Measurements from ENCODE around the gene OLR1.
A peak's percentile ranks its signal among the peaks of the same experiment; 100 is the strongest.

Gene OLR1

GRCh38 chr12:10153271-10154144 lies 18.4 kb downstream of the OLR1 start:
- peak; percentile 61 for DNase-seq (ENCODE audit: low read depth)

GRCh38 chr12:10151621-10152020 lies 20.3 kb downstream of the OLR1 start:
- no peak for DNase-seq (ENCODE audit: low read depth)

GRCh38 chr12:10147714-10148403 lies 24.1 kb downstream of the OLR1 start:
- DNase-seq (ENCODE audit: low read depth) = no peak

GRCh38 chr12:10142976-10143589 lies 28.8 kb downstream of the OLR1 start:
- no peak for DNase-seq (ENCODE audit: low read depth)

GRCh38 chr12:10140001-10140400 lies 31.9 kb downstream of the OLR1 start:
- peak; percentile 44 for DNase-seq (ENCODE audit: low read depth)

- DNase-seq (ENCODE audit: low read depth) = no peak
Observed at GRCh38 chr12:10136637-10137205, 35.2 kb downstream of the OLR1 start.

- DNase-seq (ENCODE audit: low read depth) = no peak
Observed at GRCh38 chr12:10135126-10135525, 36.8 kb downstream of the OLR1 start.

- no peak for DNase-seq (ENCODE audit: low read depth)
Observed at GRCh38 chr12:10132850-10133370, 39.0 kb downstream of the OLR1 start.

- no peak for DNase-seq (ENCODE audit: low read depth)
Observed at GRCh38 chr12:10131111-10131690, 40.7 kb downstream of the OLR1 start.

GRCh38 chr12:10130042-10130441 lies 41.9 kb downstream of the OLR1 start, which contains the start of gene CLEC7A:
CLEC7A (minus strand) TSS chr12:10130199; CDS start chr12:10130082, 117 bp downstream.
- no peak for DNase-seq (ENCODE audit: low read depth)

- DNase-seq (ENCODE audit: low read depth) = no peak
Observed at GRCh38 chr12:10128687-10129086, 43.2 kb downstream of the OLR1 start.

GRCh38 chr12:10126413-10126812 lies 45.5 kb downstream of the OLR1 start:
- DNase-seq (ENCODE audit: low read depth) = no peak

- DNase-seq (ENCODE audit: low read depth) = no peak
Observed at GRCh38 chr12:10122689-10123088, 49.2 kb downstream of the OLR1 start.

- DNase-seq (ENCODE audit: low read depth) = no peak
Observed at GRCh38 chr12:10121278-10121677, 50.7 kb downstream of the OLR1 start.

GRCh38 chr12:10119066-10119465 lies 52.9 kb downstream of the OLR1 start:
- DNase-seq (ENCODE audit: low read depth) = no peak

GRCh38 chr12:10115890-10116289 lies 56.0 kb downstream of the OLR1 start:
- no peak for DNase-seq (ENCODE audit: low read depth)

GRCh38 chr12:10115311-10115710 lies 56.6 kb downstream of the OLR1 start:
- DNase-seq (ENCODE audit: low read depth) = no peak

GRCh38 chr12:10113920-10114319 lies 58.0 kb downstream of the OLR1 start:
- DNase-seq (ENCODE audit: low read depth) = no peak

GRCh38 chr12:10113075-10113474 lies 58.9 kb downstream of the OLR1 start:
- DNase-seq (ENCODE audit: low read depth) = peak; percentile 24

GRCh38 chr12:10111451-10111850 lies 60.5 kb downstream of the OLR1 start:
- no peak for DNase-seq (ENCODE audit: low read depth)

GRCh38 chr12:10110256-10110844 lies 61.6 kb downstream of the OLR1 start:
- no peak for DNase-seq (ENCODE audit: low read depth)
